Measurements from ENCODE around the gene CGA. TPM values are rescaled to one million over a fixed set of nuclear protein-coding genes. Genes with fewer than 3 reads are reported as not detected.

CGA gene
- total and polyA plus RNA-seq, 4 donors = not detected

DNA sequence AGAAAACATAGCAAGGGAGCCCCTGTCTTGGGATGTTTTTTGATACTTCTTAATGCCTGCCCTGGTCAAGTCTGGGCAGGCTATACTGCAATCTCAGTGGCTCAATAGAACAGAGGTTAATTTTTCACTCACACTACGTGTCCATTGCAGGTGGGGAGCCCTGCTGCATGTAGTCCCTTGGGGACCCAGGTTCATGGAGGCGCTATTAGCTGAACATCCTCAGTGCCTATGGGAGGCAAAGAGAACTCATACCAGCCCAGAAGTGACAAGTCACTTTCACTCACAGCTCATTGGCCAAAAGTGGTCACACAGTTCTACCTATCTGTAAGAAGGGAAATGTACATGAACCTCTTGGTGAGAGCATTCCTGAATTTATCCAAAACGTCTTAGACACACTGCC lies 23.2 kb downstream of the CGA start:
- no peak overlapping the region for H3K27ac ChIP-seq (ENCODE audit: low read depth in 1 of 2, low read length in 2 of 2)
- no peaks in the 10 kb centered on the region for H3K9me3 ChIP-seq (ENCODE audit: control insufficient read depth in 4 of 4, low read length in 3 of 4)
- peaks cover 0 to 5% (median 5%) of the 10 kb centered on the region in 4 donors for H3K4me1 ChIP-seq (ENCODE audit: control insufficient read depth in 4 of 4, insufficient read depth in 4 of 4, low read length in 3 of 4)
- DNase-seq (ENCODE audit: low spot score) = no peak
- no peak overlapping the region for H3K4me3 ChIP-seq (ENCODE audit: low read depth in 1 of 3, low read length in 3 of 3)
- 75% methylated on average over 3 of the region's 3 CpGs for WGBS
- TF ChIP-seq RXRA (IDR thresholded peaks at IDR 0.05) (no peak), HNF4A (conservative IDR thresholded peaks at IDR 0.05) (no peak)
- TF ChIP-seq, protein P1, sequence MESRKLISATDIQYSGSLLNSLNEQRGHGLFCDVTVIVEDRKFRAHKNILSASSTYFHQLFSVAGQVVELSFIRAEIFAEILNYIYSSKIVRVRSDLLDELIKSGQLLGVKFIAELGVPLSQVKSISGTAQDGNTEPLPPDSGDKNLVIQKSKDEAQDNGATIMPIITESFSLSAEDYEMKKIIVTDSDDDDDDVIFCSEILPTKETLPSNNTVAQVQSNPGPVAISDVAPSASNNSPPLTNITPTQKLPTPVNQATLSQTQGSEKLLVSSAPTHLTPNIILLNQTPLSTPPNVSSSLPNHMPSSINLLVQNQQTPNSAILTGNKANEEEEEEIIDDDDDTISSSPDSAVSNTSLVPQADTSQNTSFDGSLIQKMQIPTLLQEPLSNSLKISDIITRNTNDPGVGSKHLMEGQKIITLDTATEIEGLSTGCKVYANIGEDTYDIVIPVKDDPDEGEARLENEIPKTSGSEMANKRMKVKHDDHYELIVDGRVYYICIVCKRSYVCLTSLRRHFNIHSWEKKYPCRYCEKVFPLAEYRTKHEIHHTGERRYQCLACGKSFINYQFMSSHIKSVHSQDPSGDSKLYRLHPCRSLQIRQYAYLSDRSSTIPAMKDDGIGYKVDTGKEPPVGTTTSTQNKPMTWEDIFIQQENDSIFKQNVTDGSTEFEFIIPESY (IDR thresholded peaks at IDR 0.05) = no peak
- no peaks in the 10 kb centered on the region for H3K27me3 ChIP-seq (ENCODE audit: control insufficient read depth in 4 of 4, insufficient read depth in 4 of 4, low read length in 3 of 4)
- no peak overlapping the region for H3K9ac ChIP-seq (ENCODE audit: low read depth in 1 of 2, low read length in 2 of 2)
- no peaks in the 10 kb centered on the region for H3K36me3 ChIP-seq (ENCODE audit: control insufficient read depth in 4 of 4, insufficient read depth in 3 of 4, low read depth in 1 of 4, low read length in 3 of 4)

DNA sequence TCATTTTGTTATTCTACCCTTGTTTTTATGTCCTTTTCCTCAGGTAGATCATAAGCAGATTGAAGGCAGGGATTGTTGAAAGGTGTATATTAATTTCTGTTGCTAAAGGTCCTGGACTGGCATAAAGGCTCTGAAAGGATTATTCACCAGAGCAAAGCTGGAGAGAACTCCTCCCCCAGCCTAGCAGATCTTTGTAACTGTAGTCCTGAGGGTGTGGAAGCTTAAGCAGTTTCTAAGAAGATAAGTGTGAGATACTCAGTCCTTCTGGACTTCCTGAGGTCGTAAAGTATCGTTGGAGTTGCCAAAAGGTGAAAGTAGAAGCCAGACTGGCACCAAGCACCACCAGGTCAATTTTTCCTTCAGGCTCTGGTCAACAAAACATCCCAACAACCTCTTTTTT lies 24.2 kb downstream of the CGA start:
- no peak overlapping the region for H3K4me3 ChIP-seq (ENCODE audit: low read depth in 1 of 3, low read length in 3 of 3)
- DNase-seq (ENCODE audit: low spot score) = no peak
- no peaks in the 10 kb centered on the region for H3K9me3 ChIP-seq (ENCODE audit: control insufficient read depth in 4 of 4, low read length in 3 of 4)
- peaks cover 0 to 9% (median 5%) of the 10 kb centered on the region in 4 donors for H3K4me1 ChIP-seq (ENCODE audit: control insufficient read depth in 4 of 4, insufficient read depth in 4 of 4, low read length in 3 of 4)
- H3K27me3 ChIP-seq (ENCODE audit: control insufficient read depth in 4 of 4, insufficient read depth in 4 of 4, low read length in 3 of 4) = no peaks in the 10 kb centered on the region
- H3K36me3 ChIP-seq (ENCODE audit: control insufficient read depth in 4 of 4, insufficient read depth in 3 of 4, low read depth in 1 of 4, low read length in 3 of 4) = no peaks in the 10 kb centered on the region
- WGBS = 73% methylated on average over 2 of the region's 2 CpGs
- TF ChIP-seq RAD21 (IDR thresholded peaks at IDR 0.05) (no peak), FOXA2 (IDR thresholded peaks at IDR 0.05) (no peak), HNF4G (IDR thresholded peaks at IDR 0.05) (no peak), TAF1 (conservative IDR thresholded peaks at IDR 0.05) (no peak), FOXA1 (IDR thresholded peaks at IDR 0.05) (no peak), RXRA (IDR thresholded peaks at IDR 0.05) (no peak), GABPA (IDR thresholded peaks at IDR 0.05 in 1 of 2, conservative IDR thresholded peaks at IDR 0.05 in 1 of 2) (no peak), JUND (IDR thresholded peaks at IDR 0.05) (no peak), SP1 (IDR thresholded peaks at IDR 0.05) (no peak), EGR1 (IDR thresholded peaks at IDR 0.05; ENCODE audit: low read depth in 2 of 2) (no peak), NR2F2 (IDR thresholded peaks at IDR 0.05) (no peak)
- TF ChIP-seq, protein P2, sequence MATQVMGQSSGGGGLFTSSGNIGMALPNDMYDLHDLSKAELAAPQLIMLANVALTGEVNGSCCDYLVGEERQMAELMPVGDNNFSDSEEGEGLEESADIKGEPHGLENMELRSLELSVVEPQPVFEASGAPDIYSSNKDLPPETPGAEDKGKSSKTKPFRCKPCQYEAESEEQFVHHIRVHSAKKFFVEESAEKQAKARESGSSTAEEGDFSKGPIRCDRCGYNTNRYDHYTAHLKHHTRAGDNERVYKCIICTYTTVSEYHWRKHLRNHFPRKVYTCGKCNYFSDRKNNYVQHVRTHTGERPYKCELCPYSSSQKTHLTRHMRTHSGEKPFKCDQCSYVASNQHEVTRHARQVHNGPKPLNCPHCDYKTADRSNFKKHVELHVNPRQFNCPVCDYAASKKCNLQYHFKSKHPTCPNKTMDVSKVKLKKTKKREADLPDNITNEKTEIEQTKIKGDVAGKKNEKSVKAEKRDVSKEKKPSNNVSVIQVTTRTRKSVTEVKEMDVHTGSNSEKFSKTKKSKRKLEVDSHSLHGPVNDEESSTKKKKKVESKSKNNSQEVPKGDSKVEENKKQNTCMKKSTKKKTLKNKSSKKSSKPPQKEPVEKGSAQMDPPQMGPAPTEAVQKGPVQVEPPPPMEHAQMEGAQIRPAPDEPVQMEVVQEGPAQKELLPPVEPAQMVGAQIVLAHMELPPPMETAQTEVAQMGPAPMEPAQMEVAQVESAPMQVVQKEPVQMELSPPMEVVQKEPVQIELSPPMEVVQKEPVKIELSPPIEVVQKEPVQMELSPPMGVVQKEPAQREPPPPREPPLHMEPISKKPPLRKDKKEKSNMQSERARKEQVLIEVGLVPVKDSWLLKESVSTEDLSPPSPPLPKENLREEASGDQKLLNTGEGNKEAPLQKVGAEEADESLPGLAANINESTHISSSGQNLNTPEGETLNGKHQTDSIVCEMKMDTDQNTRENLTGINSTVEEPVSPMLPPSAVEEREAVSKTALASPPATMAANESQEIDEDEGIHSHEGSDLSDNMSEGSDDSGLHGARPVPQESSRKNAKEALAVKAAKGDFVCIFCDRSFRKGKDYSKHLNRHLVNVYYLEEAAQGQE (IDR thresholded peaks at IDR 0.05) = no peak
- TF ChIP-seq, protein P3, sequence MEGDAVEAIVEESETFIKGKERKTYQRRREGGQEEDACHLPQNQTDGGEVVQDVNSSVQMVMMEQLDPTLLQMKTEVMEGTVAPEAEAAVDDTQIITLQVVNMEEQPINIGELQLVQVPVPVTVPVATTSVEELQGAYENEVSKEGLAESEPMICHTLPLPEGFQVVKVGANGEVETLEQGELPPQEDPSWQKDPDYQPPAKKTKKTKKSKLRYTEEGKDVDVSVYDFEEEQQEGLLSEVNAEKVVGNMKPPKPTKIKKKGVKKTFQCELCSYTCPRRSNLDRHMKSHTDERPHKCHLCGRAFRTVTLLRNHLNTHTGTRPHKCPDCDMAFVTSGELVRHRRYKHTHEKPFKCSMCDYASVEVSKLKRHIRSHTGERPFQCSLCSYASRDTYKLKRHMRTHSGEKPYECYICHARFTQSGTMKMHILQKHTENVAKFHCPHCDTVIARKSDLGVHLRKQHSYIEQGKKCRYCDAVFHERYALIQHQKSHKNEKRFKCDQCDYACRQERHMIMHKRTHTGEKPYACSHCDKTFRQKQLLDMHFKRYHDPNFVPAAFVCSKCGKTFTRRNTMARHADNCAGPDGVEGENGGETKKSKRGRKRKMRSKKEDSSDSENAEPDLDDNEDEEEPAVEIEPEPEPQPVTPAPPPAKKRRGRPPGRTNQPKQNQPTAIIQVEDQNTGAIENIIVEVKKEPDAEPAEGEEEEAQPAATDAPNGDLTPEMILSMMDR (IDR thresholded peaks at IDR 0.05; ENCODE audit: low read depth, low read length, missing input control) = no peak
- TF ChIP-seq, protein P4, sequence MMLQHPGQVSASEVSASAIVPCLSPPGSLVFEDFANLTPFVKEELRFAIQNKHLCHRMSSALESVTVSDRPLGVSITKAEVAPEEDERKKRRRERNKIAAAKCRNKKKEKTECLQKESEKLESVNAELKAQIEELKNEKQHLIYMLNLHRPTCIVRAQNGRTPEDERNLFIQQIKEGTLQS (IDR thresholded peaks at IDR 0.05) = no peak
- no peak overlapping the region for H3K27ac ChIP-seq (ENCODE audit: low read depth in 1 of 2, low read length in 2 of 2)
- H3K9ac ChIP-seq (ENCODE audit: low read depth in 1 of 2, low read length in 2 of 2) = no peak overlapping the region

All from liver (tissue), 9 donors.